K562 (cell line): ENCODE measurements around the gene RAMACL. TPM values are rescaled to one million over a fixed set of nuclear protein-coding genes. Genes with fewer than 3 reads are reported as not detected.

Experiments
- ATAC-seq: fragments of 200-7000 bp; cut with Tn5 transposase; 3 replicates; pipeline ENCODE4 v1.9.1; 2020; ENCODE audit warnings: moderate library complexity
- BruUV-seq: library from RNA; stranded (reverse); fragments of 400-500 nt; replicated peaks from 2 replicates; lab custom pipeline; 2021; lab: Mats Ljungman, UMichigan
- CTCF ChIA-PET: fragments of 300-600 bp; formaldehyde crosslinking; extraction: SDS; loops from one replicate; lab custom pipeline; 2021; ENCODE audit warnings: low intra/inter-chr PET ratio; lab: Yijun Ruan, JAX
- POLR2A ChIA-PET: fragments of 300-600, 350-650 bp; sonication (Branson Sonifier 250); formaldehyde crosslinking; extraction: SDS; loops from one replicate; lab custom pipeline; 2021; ENCODE audit warnings: antibody characterized with exemption, inconsistent platforms; lab: Yijun Ruan, JAX
- DNase-seq, 4 experiments: peaks; one replicate each; pipeline versions ENCODE4 v3.0.0 to v3.0.0-alpha.2; 2011 to 2018; ENCODE audit warnings: low spot score in 3 of 4, mixed read lengths in 3 of 4; ENCODE audit errors: extremely low read depth in 1 of 4
- FAIRE-seq: peaks from 2 replicates; lab custom pipeline; 2011; peaks lifted over from hg19 to GRCh38; lab: Jason Lieb, UNC
- H2AFZ ChIP-seq: 2 replicates; pipeline ENCODE4 v1.6.0; 2011; ENCODE audit warnings: low read depth, low read length, control low read depth, inconsistent platforms
- H3K27ac ChIP-seq: fragments of 200-600 bp; 3 replicates; pipeline ENCODE4 v1.8.0; 2011; ENCODE audit warnings: low read depth, mild to moderate bottlenecking, control low read depth, inconsistent platforms, low read length, moderate library complexity, mixed read lengths; ENCODE audit errors: extremely low read depth
- H3K27me3 ChIP-seq, 2 experiments: fragments of 300-600 bp in 1 of 2; 2 replicates in 1 of 2; 3 replicates in 1 of 2; pipeline versions ENCODE4 v1.6.0 to v1.8.0; 2011; ENCODE audit warnings: inconsistent platforms in 2 of 2, low read length in 2 of 2, mild to moderate bottlenecking in 1 of 2, mixed read lengths in 1 of 2, moderate library complexity in 1 of 2; ENCODE audit not compliant: control insufficient read depth in 2 of 2, insufficient read depth in 2 of 2
- H3K36me3 ChIP-seq: fragments of 300-600 bp; 3 replicates; pipeline ENCODE4 v1.8.0; 2011; ENCODE audit warnings: mild to moderate bottlenecking, low read length, inconsistent platforms; ENCODE audit not compliant: control insufficient read depth, insufficient read depth
- H3K4me1 ChIP-seq, 2 experiments: fragments of 200-600 bp in 1 of 2; replicated peaks in 1 of 2; 2 replicates in 1 of 2; 3 replicates in 1 of 2; pipeline versions ENCODE4 v1.5.1 to v1.8.0; 2011; ENCODE audit warnings: inconsistent platforms in 2 of 2, low read length in 2 of 2, mild to moderate bottlenecking in 1 of 2, mixed read lengths in 1 of 2, moderate library complexity in 1 of 2; ENCODE audit not compliant: control insufficient read depth in 2 of 2, insufficient read depth in 2 of 2
- H3K4me2 ChIP-seq: 2 replicates; pipeline ENCODE4 v1.6.1; 2011; ENCODE audit warnings: low read length, control low read depth, inconsistent platforms, mixed read lengths; ENCODE audit not compliant: insufficient read depth
- H3K4me3 ChIP-seq: fragments of 200-600 bp; sonication (generic), shearing (Covaris generic); 2 replicates; pipeline ENCODE4 v1.5.1; 2016; ENCODE audit warnings: control low read depth, inconsistent platforms
- H3K79me2 ChIP-seq: fragments of 200-600 bp; 3 replicates; pipeline ENCODE4 v1.8.0; 2011; ENCODE audit warnings: low read length, inconsistent platforms; ENCODE audit not compliant: control insufficient read depth, insufficient read depth
- H3K9ac ChIP-seq, 2 experiments: 2 replicates each; pipeline versions ENCODE4 v1.6.0 to v1.6.1; 2011; ENCODE audit warnings: low read depth in 2 of 2, low read length in 2 of 2, control low read depth in 1 of 2, inconsistent platforms in 1 of 2, mild to moderate bottlenecking in 1 of 2, mixed read lengths in 1 of 2; ENCODE audit not compliant: insufficient read depth in 1 of 2
- H3K9me1 ChIP-seq: one replicate; pipeline ENCODE4 v1.6.0; 2011; ENCODE audit warnings: inconsistent platforms, mild to moderate bottlenecking, low read length, moderate library complexity; ENCODE audit not compliant: control insufficient read depth, insufficient read depth
- H3K9me3 ChIP-seq: replicated peaks from 2 replicates; pipeline ENCODE4 v1.5.1; 2011; ENCODE audit warnings: low read depth, low read length, inconsistent platforms; ENCODE audit not compliant: control insufficient read depth, insufficient read depth
- H4K20me1 ChIP-seq: replicated peaks from 2 replicates; pipeline ENCODE4 v1.6.1; 2011; ENCODE audit warnings: low read length, inconsistent platforms, mixed read lengths; ENCODE audit not compliant: control insufficient read depth, insufficient read depth
- ASH1L ChIP-seq: fragments of 450-650 bp; IDR thresholded peaks from 2 replicates; pipeline ENCODE4 v1.6.1; 2018; ENCODE audit warnings: borderline replicate concordance, mild to moderate bottlenecking, low read depth; ENCODE audit not compliant: partially characterized antibody
- ATF2 ChIP-seq: sonication (generic); formaldehyde crosslinking; IDR thresholded peaks from 2 replicates; pipeline ENCODE4 v1.8.1; 2022; ENCODE audit warnings: missing genetic modification reagents
- CCNT2 ChIP-seq: IDR thresholded peaks from 2 replicates; pipeline ENCODE4 v1.6.1; 2011; ENCODE audit warnings: borderline replicate concordance, low read depth, mild to moderate bottlenecking, moderate library complexity, mixed read lengths, low read length; ENCODE audit not compliant: insufficient read length; ENCODE audit errors: extremely low read depth
- DIDO1 ChIP-seq: fragments of 450-650 bp; IDR thresholded peaks from 2 replicates; pipeline ENCODE4 v1.6.1; 2016; ENCODE audit warnings: low read depth, missing biosample characterization, missing genetic modification characterization
- FOXP1 ChIP-seq: sonication (generic); formaldehyde crosslinking; IDR thresholded peaks from 2 replicates; pipeline ENCODE4 v1.8.0; 2022; ENCODE audit warnings: mild to moderate bottlenecking, missing genetic modification reagents
- HDAC6 ChIP-seq: IDR thresholded peaks from 2 replicates; pipeline ENCODE4 v1.6.1; 2012; ENCODE audit warnings: low read depth, mild to moderate bottlenecking, control low read depth, inconsistent platforms, low read length, moderate library complexity
- KLF13 ChIP-seq: fragments of 450-650 bp; IDR thresholded peaks from 2 replicates; pipeline ENCODE4 v1.6.1; 2016; ENCODE audit warnings: missing genetic modification characterization, low read depth, mild to moderate bottlenecking, missing compliant biosample characterization, moderate library complexity, borderline replicate concordance
- NFE2 ChIP-seq: IDR thresholded peaks from 2 replicates; pipeline ENCODE4 v1.6.1; 2014; ENCODE audit warnings: antibody characterized with exemption, low read depth
- PTTG1 ChIP-seq: fragments of 450-650 bp; IDR thresholded peaks from 2 replicates; pipeline ENCODE4 v1.6.1; 2016; ENCODE audit warnings: low read depth, mild to moderate bottlenecking, missing genetic modification characterization, missing compliant biosample characterization
- SFPQ ChIP-seq: fragments of 200-400 bp; formaldehyde crosslinking; IDR thresholded peaks from 2 replicates; pipeline ENCODE4 v1.6.1; 2017; ENCODE audit warnings: mild to moderate bottlenecking, low read depth, low read length, moderate library complexity
- STAT5B ChIP-seq: fragments of 250-450 bp; sonication (Bioruptor Pico); IDR thresholded peaks from 2 replicates; pipeline ENCODE4 v1.8.0; 2021; ENCODE audit warnings: mild to moderate bottlenecking, inconsistent platforms
- TARDBP ChIP-seq: fragments of 450-650 bp; IDR thresholded peaks from 2 replicates; pipeline ENCODE4 v1.6.1; 2016
- TCF3 ChIP-seq: sonication (generic); formaldehyde crosslinking; IDR thresholded peaks from 2 replicates; pipeline ENCODE4 v1.4.0; 2020; ENCODE audit warnings: mild to moderate bottlenecking, missing genetic modification reagents
- THRA ChIP-seq: fragments of 450-650 bp; IDR thresholded peaks from 2 replicates; pipeline ENCODE4 v1.6.1; 2017; ENCODE audit warnings: mild to moderate bottlenecking, moderate library complexity
- THRB ChIP-seq: fragments of 450-650 bp; formaldehyde crosslinking; conservative IDR thresholded peaks from 2 replicates; pipeline ENCODE4 v1.4.0; 2022; ENCODE audit warnings: mild to moderate bottlenecking, missing genetic modification characterization
- ZNF3 ChIP-seq: fragments of 250-450 bp; sonication (Bioruptor Pico); IDR thresholded peaks from 2 replicates; pipeline ENCODE4 v1.5.0; 2021; ENCODE audit warnings: mild to moderate bottlenecking, moderate library complexity
- ZNF561 ChIP-seq: fragments of 450-650 bp; formaldehyde crosslinking; conservative IDR thresholded peaks from 2 replicates; pipeline ENCODE4 v1.4.0; 2020; ENCODE audit warnings: mild to moderate bottlenecking, moderate library complexity
- ZNF785 ChIP-seq: fragments of 250-450 bp; sonication (Bioruptor Pico); IDR thresholded peaks from 2 replicates; pipeline ENCODE4 v1.4.0; 2020; ENCODE audit warnings: mild to moderate bottlenecking
- ZSCAN29 ChIP-seq: fragments of 450-650 bp; IDR thresholded peaks from 2 replicates; pipeline ENCODE4 v1.6.1; 2017
- WGBS: fragments of 100-300 bp; shearing (Covaris generic); methylation state at CpG from one replicate; pipeline ENCODE4 v1.1.6; 2016; ENCODE audit warnings: low coverage, mixed read lengths; ENCODE audit not compliant: insufficient coverage; ENCODE audit errors: missing lambda C conversion rate; 5-methylcytosine and 5-hydroxymethylcytosine counted together
- in situ Hi-C: fragments of 300-500 bp; cut with MboI; formaldehyde crosslinking; loops from 4 replicates; pipeline ENCODE4 v1.15.0; 2018; ENCODE audit warnings: inconsistent platforms, mixed read lengths
- intact Hi-C: fragments of 100-400 bp; cut with micrococcal nuclease; formaldehyde crosslinking; loops from 2 replicates; pipeline ENCODE4 v1.14.2; 2022
- polyA plus RNA-seq, 8 experiments: library from polyadenylated mRNA; depleted of rRNA in 4 of 8; stranded (reverse) in 5 of 8; unstranded in 3 of 8; fragments of >200 nt; fragmentation: Nextera tagmentation in 2 of 8; fragmentation: Illumina TruSeq in 1 of 8; extraction: Ambion mirVana in 2 of 8; extraction: Trizol in 1 of 8; gene quantifications; 2 replicates each; pipeline versions ENCODE4 v1.2.1 to v1.2.3, GENCODE V29; 2011 to 2014; ENCODE audit warnings: inconsistent platforms in 1 of 8, missing spikeins in 1 of 8
- total RNA-seq, 7 experiments: library from RNA; depleted of rRNA in 6 of 7; stranded (reverse); fragments of >200 nt in 6 of 7; fragmentation: Illumina TruSeq in 2 of 7; extraction: Trizol in 2 of 7; gene quantifications; 2 replicates each; pipeline versions ENCODE4 v1.2.1 to v1.2.3, GENCODE V29; 2011 to 2021; ENCODE audit warnings: low replicate concordance in 1 of 7

RAMACL gene
- total and polyA plus RNA-seq, 9 of the 15 experiments (the other 6 are each of a cell fraction or from before 2014, with no cell fraction given), result 0.11 to 1.7 (median 0.41) TPM; not detected in 1

GRCh38 chr6:166621114-166621540 lies 34.6 kb upstream of the RAMACL start:
- Histone ChIP-seq H3K4me3 (no peak overlapping the region), H3K9ac (no peak overlapping the region), H3K4me2 (no peak overlapping the region), H4K20me1 (no peaks in the 10 kb centered on the region), H3K36me3 (no peaks in the 10 kb centered on the region), H3K9me1 (no peaks in the 10 kb centered on the region), H2AFZ (no peak overlapping the region), H3K27ac (no peak overlapping the region), H3K9me3 (no peaks in the 10 kb centered on the region), H3K27me3 (peaks cover 29 to 48% of the 10 kb centered on the region in 2 experiments), H3K79me2 (no peaks in the 10 kb centered on the region), H3K4me1 (no peaks in the 10 kb centered on the region)
- no peak for FAIRE-seq
- WGBS, result under 1% methylated on average over 6 of the region's 6 CpGs
- no TSS peak for BruUV-seq
- CTCF ChIA-PET, result no interaction called here
- no peak for ATAC-seq
- intact Hi-C loops (no loop called here), in situ Hi-C loops (no loop called here)
- DNase-seq, result no peak
- POLR2A ChIA-PET, result no interaction called here
- TF ChIP-seq STAT5B (CRISPR knock-in tag) (no peak), ZNF561 (no peak), ASH1L (no peak), PTTG1 (tag) (no peak), NFE2 (no peak), ZNF785 (CRISPR knock-in tag) (no peak), THRB (no peak), CCNT2 (no peak), FOXP1 (CRISPR knock-in tag) (no peak), TARDBP (no peak), HDAC6 (no peak), KLF13 (no peak), THRA (no peak), ATF2 (CRISPR knock-in tag) (no peak), SFPQ (no peak), TCF3 (CRISPR knock-in tag) (no peak), ZSCAN29 (no peak), ZNF3 (CRISPR knock-in tag) (no peak), DIDO1 (tag) (no peak)
